Jurkat, Clone E6-1 (cell line): ENCODE data around the gene LRRC25.

ENCODE experiments used
- DNase-seq: peaks from one replicate; pipeline ENCODE4 v3.0.0-alpha.2; 2011; ENCODE audit warnings: low read depth, low spot score
- H3K4me3 ChIP-seq: 2 replicates; pipeline ENCODE4 v1.5.1; 2011; ENCODE audit warnings: mild to moderate bottlenecking, low read length, control low read depth, moderate library complexity

LRRC25 gene

DNA sequence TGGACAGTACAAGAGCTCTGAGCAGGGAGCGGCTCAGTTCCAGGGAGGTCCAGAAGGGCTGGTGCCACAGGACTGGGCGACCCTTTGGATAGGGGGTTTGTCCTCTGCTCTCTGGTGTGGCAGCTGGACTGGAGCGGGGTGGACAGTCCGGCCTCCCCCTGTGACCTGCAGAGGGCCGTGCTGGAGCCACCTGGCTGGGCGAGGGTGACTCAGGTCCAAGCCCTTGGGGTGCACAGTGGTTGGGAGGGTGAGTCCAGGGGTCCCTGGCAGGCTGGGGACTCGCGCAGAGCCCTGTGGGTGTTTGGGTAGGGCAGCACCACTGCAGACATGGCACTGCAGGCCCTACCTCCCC, 29.0 kb upstream of the LRRC25 start:
- no peak for DNase-seq
- no peak overlapping the region for H3K4me3 ChIP-seq

DNA sequence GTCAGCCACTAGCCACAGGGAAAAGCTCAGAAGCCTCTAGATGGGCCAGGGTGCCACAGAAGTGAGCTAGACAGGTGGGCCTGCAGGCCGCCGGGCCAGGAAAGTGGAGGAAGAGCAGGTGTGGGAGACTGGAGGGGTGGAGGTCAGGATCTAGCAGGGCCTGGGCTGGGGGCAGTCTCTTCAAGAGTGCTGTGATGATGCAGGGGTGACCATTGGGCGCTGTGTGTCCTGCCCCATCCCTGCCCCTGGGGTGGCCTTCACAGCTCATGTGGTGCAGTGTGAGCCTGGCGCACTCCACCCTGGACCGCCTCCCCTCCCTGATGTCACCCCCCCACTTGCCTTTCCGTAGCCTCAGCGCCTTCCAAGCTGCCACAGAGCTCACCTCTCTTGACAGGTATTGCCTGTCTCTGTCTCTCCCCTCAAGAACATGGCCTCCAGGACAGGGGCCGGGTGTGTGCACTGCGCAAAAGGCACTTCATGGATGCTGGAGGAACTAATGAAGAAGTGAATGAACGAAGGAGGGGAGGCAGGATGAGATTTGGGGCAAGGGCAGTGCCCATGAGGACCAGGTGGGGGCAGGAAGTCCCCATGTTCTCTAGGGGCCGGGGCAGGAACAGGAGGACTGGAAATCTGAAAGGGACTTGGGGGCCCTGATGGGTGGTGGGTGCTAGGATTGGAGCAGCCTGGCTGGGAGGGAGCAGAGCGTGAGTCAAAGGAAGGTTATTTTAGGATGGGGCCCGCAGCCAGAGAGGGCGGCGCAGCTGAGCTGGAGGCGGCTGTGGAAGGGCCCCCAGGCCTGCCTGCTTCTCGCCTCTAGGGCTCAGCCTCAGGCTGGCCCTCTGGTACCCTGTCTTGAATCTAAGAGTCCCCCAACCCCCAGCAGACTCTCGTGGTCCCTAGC, 28.3 kb upstream of the LRRC25 start:
- H3K4me3 ChIP-seq = no peak overlapping the region
- DNase-seq = no peak

DNA sequence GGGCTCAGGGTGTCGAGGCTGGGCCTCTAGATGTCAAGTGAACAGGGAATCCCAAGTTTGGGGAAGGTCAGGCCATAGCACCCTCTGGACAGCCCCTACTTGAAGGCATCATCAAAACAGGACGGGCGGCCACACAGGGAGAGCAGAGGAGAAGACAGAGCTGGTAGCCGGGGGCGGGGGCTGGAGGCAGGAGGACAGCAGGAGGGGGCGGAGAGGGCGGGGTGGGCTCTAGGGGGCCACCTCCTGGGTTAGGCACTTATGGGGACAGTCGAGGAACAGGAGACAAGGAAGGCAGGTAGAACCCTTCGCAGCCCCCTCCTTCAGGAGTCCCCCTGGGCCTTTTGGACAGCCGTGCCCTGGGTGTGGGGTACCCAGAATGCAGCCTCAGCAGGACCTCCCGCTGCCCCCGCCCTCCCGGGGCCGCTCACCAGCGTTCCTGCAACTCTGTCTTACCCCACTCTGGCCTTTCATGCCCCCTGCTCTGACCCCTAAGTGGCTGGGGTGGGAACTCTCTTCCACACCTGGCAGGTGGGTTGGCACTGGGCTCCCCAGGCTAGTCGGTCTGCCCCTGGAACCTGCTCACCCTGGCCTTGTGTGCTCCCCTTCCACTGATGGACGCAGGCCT, 27.6 kb upstream of the LRRC25 start:
- no peak overlapping the region for H3K4me3 ChIP-seq
- DNase-seq = no peak

DNA sequence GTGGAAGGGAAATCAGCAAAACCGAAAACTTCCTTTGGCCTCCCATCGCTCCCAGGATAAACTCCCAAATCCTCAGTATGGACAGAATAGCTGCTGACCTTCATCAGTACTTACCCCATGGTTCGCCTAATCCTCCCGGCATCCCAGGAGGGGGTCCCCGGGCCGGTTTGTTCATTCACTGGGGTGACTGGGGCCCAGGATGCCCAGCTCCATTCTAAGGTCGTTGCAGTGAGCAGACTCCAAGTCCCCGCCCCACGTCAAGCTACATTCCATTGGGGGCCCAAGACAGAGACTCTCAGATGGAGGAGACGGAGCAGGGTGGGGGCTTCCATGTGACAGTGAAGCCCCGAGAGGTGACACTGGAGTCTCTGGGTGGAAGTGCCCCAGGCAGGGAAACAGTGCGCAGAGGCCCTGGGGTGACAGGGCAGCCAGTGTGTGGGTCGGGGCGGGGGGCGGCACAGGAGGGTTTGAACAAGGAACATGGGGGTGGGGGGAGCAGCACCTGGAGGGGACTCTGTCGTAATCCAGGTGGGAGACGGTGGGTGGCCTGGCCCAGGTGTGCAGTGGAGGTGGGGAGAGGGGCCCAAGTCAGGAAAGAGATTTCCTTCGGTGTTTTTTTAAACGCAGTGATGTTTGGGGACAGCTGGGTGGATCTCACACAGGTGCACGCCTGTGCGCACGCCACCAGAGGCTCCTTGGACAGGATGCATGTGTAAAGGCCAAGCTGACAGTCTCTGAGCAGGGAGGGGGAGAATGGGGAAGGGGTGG, 26.9 kb upstream of the LRRC25 start:
- DNase-seq = no peak
- H3K4me3 ChIP-seq = no peak overlapping the region

DNA sequence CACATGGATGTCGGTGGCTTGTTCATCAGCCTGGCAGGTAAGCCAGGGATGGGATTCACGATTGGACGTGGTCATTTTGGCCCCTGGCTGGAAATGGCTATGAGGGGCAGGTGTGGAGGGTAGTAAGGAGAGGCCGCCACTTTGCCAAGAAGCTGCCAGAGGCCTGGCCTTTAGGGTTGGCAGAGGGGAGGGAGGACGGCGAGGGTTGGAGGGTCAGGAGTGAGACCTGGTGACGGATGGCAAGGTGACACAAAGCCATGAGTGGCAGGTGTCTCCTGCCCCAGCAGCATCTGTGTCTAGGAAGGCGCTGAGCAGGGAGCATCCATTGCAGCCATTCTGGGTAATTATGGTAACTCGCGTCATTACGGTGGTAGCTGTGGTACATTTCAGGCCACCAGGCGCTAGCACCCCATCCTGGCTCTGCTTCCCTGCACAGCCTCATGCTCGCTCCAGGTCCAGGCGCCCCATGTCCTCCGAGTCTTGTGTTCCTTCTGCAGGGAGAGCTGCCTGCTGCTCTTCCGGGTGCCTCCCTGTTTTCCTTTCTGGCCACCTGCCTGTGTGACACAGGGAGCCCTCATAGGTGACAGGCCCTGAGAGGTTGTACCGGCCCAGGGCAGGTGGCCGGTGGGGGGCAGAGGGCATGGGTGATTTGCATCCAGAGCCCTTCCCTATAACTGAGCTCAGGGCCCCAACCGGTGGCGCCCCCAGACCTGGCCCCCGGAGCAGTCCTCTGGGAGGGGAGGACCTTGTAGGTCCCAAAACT, 26.0 kb upstream of the LRRC25 start:
- H3K4me3 ChIP-seq = no peak overlapping the region
- no peak for DNase-seq

DNA sequence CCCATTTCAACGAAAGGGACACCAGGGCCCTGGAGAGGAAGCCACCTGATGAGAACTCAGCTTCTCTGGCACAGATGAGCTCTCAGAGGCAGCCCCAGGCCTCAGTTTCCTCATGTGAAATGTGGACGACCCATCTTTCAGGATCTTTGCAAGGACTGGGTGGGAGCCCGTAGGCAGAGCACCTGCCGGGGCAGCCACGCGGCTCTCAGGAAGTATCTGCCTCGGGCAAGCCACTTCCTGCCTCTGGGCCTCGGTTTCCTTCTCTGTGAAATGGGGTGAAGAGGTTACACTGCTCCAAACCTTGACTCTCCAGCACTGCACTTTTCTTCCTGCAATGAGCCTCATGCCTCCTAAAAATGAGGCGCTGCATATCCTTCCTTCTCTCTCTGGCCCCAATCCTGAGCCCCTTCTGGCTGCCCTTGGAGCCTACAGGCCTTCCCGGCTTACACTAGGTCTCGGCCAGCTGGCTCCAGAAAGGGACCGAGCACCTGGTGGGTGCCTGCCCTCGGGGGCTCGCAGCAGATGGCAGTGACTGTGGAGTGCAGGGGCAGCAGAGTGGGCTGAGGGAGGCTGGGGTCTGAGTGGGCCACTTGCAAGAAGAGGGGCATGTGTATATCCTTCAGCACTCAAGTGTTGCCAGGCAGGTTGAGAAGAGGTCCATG, 25.2 kb upstream of the LRRC25 start:
- H3K4me3 ChIP-seq = peak overlapping the region; percentile 43
- peak; percentile 79 for DNase-seq

DNA sequence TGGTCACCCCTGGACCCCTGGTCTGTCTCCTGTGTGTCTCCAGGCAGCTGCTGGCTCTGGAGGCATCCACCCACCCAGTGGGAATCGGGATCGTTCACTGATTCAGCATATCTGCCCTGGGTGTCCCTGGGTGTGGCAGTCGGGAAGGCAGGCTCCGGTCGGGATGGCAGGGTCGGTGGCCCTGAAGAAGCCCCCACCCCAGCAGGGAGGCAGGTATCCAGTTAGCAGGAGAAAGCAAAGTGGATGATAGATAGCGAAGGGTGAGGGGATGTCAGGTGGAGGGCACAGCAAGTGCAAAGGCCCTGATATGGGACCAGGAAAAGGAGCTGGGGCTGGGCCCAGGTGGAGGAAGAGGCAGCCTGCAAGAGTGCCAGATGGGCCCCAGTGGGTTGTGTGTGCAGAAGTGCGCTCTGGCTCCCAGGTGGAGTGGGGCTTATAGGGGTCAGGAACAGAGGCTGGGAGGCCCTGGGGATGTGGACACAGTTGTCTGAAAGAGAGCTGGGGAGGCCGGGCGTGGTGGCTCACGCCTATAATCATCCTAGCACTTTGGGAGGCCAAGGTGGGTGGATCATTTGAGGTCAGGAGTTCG, 24.0 kb upstream of the LRRC25 start:
- no peak for DNase-seq
- H3K4me3 ChIP-seq = peak overlapping the region; percentile 60

DNA sequence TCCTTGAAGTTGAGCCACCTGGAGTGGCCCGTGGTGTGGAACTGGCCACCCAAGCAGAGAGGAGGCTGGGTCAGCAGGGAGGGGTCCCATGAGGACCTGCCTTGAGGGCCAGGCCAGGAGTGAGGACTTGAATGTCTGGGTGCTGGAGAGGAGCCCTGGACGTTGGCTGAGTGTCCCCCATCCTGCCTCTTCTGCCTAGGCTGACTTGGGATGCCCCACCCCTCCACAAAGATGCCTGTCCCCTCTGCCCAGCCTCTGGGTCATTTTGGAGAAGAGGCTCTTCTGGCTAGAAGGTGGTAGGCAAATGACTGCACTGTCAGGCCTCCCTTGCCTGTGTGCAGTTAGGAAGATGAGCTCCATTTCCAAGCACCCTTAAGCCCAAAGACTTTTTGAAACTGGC, 23.5 kb upstream of the LRRC25 start:
- H3K4me3 ChIP-seq = peak overlapping the region; percentile 60
- no peak for DNase-seq

DNA sequence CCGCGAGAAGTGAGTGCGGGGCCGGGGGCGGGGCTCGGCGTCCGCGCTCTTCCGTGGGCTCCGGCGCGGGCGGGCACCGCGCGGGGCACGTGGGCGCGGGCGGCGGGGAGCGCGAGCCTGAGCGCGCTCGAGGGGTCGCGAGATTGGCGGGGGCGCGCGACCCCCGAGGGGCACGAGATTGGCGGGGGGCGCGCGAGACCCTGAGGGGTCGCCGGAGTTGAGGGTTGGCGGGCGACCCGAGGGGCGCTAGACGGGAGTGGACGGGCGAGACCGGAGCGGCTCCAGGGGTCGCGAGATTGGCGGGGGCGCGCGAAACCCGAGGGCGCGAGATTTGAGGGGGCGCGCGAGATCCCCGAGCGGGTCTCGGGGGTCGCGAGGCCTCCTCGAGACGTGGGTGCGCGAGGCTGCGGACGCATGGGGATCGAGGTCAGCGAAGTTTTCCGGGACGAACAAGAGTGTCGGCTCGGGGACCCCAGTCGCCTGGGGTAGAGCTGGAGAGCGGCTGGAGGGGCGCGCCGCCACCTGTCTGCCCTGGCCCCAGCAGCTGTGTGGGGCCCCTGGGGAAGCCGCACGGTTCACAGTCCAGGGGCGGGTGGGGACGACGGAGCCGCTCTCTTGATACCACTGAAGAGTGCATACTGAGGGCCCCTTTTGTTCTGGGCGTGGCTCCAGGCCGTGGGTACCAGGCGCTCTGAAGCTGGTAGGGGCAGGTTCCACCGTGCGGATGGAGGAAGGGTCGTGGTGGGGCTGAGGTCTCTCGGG, 22.5 kb upstream of the LRRC25 start:
- DNase-seq = no peak
- H3K4me3 ChIP-seq = peak overlapping the region; percentile 60

DNA sequence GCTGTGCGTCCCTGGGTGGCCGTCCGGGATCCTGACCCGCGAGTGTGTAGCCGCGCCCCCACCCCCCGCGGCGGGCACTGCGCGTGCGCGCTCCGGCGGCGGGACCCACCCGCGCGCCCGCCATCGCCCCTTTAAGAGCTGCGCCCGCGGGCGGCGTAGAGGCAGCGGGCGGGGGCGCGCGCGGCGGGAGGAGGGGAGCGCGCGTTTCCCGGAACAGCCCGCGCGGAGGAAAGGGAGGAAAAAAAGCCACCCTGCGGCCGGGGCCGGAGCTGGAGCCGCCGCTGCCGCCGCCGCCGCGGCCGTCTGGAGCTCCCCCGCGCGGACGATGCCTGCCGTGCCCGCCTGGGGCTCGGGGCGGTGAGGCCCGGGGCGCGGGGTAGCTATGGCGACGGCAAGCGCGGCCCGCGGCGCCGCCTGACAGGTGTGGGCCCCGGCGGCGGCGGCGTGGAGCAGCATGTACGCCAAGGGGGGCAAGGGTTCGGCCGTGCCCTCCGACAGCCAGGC, 21.8 kb upstream of the LRRC25 start, which contains the start of gene SSBP4:
Gene SSBP4 (plus strand): TSS at position 204 of the 504 bp plus-strand sequence. CDS start 251 bp downstream, at position 455.
- peak within 1 kb of the TSS; percentile 60 for H3K4me3 ChIP-seq
- no peak for DNase-seq

DNA sequence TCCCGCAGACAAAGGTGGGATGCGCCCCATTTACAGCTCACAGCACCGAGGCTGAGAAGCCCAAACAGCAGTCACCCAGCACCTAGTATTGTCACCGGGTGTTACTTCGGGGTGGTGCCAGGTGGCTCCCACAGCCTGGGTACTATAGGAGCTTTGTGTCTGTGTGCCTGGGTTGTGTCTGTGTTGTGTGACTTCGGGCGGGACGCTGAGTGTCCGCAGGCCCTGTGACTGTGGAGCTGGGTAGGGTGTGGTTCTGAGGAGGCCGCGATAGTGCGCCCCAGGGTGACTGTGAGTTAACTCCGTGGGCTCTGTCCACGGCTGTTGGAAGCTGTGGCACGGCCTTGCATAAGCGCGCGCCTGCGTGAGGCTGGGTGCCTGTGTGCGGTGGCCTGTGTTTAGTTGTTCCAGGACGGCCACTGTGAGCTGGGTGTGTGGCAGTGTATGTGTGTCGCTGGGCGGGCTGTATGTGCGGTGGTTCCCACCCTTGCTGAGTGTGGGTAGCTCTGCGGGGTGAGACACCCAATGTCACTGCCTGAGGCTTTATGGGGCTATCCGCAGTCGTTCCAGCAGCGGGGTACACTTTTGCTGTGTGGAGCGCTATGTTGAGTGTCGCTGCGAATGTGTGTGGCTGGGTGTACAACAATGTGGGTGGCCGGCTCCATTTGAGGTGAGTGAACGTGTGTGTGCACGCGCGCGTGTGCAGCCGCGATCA, 21.2 kb upstream of the LRRC25 start:
- H3K4me3 ChIP-seq = peak overlapping the region; percentile 45
- DNase-seq = no peak

DNA sequence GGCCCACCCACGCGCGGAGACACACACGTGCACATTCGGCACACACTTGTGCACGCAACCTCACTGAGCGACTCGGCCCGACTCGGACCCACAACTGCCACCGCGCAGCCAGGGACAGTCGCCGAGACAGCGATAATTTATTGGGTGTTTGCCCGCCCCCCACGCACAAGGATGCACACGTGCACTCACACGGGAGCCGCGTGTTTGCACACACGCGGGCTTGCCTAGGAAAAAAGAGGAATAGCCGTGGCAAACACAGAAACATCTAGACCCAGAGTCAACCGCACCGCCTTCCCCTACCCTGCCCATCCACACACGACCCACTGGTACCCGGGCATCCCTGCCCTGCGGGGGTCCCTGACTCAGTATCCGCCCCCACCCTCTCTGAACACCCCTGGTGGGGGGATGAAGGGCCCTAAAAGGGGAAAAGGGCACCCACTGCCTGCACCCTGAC, 20.6 kb upstream of the LRRC25 start:
- H3K4me3 ChIP-seq = no peak overlapping the region
- no peak for DNase-seq

DNA sequence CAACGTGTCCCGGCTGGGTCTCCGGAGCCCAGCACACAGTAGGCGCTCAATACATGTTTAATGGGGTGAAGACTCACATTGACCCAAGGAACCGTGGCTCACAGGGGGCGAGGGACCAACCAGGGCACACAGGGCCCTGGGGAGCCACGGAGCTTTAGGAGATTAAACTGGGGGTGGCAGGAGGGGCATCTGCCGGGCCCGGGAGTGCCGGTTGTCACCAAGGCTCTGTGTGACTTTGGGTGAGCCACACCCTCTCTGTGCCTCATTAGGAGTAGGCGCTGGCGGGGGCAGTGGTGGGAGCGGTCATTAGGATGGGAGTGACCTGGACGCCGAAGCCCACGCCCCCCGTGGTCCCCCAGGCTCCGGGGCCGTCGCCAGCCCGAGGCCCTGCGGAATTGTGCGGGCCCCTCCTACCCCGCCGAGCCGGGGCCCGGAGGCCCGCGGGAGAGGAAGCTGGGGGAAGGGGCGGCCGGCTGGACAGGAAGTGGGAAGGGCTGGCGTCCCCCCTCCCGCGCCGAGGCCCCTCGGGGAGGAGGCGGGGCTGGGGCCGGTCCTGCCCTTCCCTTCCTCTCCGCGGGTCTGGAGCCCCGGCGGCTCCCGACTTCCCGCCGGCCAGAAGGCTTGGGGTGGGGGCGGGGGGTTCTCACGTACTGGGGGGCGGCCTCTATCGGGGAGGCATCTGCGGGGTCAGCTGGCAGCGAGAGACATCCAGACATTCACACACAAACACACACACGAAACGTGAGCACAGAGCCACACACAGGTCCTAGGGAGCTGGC, 20.0 kb upstream of the LRRC25 start:
- DNase-seq = no peak
- peak overlapping the region; percentile 44 for H3K4me3 ChIP-seq

DNA sequence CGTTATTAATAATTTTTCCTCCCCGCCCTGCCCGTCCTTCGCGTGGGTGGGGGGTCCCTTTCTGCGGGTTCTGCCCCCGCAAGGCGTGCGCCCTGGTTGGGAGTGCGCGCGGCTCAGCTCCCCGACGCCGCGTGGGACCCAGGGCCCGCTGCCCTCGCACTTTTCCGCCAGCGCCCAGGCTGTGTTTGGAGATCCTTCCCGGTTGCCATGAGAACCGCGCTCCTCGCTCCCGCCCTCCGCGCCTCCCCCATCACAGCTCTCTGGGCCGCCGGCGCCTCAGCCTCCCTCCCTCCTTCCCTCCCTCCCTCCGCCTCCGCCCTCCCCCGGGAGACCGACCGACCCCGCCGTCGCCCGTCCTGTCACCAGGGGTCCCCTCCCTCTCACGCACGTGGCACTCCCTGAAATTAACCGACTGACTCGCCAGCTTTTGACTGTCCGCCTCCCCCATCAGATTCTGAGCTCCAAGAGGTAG, 19.4 kb upstream of the LRRC25 start:
- H3K4me3 ChIP-seq = peak overlapping the region; percentile 44
- DNase-seq = peak; percentile 55

DNA sequence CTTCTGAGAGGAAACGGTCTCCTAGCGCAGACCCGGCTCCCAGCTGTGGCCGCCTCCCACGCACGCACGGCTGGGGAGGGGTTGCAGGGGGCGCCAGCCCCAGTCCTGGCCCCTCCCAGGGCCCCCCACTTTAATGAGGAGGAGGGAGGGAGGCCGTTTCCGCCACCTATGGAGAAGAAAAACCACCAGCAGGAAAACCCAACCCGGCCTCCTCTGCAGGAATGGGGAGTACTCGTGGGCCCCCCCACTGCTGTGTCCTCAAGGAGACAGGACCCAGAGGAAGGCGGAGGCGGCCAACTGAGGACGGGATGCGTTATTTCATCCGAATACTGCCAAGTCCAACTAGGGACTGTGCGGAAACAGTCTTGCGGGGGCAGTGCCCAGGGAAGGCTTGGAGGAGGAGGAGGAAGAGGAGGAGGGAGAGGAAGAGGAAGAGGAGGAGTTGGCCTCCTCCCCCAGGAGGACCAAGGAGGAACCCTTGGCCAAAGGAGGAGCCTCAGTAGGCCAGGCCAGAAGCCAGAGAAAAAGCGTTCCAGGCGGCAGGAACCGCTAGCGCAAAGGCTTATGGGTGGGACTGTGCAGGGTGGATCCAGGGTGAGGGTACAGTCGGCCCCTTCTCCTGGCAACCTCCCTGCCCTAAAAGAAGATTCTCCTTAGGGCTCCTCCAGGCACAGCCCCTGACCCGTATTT, 17.9 kb upstream of the LRRC25 start:
- DNase-seq = no peak
- H3K4me3 ChIP-seq = peak overlapping the region; percentile 22
